Fibroblast of skin of scalp (primary cell): ENCODE data around the gene CRIP3.
A peak's percentile ranks its signal among the peaks of the same experiment; 100 is the strongest.

Experiments used
- DNase-seq: peaks from one replicate; pipeline ENCODE4 v3.0.0-alpha.2; 2013

CRIP3 gene

DNA sequence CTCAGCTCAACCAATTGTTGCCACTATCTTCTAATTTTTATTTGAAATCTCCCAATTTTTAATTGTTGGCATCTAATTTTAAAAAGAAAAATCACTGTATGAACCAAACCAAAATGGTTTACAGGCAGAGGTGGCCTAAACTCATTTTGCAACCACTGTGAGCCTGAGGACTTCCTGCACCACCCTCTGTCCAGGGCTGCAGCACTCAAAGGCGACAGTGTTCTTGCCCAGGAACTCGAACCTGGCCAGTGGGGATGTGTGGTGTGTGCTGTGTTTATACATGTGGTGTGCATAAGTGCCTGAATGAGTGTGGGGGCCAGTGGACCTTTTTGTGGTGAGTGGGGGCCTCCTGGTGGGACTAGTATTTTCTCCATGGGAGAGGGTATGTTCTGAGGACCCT, 34.9 kb downstream of the CRIP3 start:
- DNase-seq: no peak

DNA sequence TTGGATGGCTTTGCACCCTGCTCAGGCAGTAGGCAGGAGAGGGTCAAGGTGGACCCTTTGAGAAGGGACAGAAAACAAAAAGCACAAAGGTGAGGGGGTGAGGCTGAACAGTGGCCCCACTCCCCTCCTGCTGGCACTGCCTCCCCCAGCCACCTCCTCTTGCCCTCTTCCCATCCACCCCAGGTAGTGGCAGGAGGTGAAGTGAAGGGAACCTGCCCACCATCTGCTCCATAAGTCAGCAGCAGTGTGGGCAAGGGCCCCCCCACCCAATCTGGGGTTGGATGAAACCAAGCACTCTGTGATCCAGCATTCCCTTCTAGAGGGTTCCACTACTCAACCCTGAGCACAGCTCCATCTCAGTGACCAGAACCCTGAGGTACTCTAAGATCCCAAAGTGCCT, 36.7 kb downstream of the CRIP3 start:
- no peak for DNase-seq

DNA sequence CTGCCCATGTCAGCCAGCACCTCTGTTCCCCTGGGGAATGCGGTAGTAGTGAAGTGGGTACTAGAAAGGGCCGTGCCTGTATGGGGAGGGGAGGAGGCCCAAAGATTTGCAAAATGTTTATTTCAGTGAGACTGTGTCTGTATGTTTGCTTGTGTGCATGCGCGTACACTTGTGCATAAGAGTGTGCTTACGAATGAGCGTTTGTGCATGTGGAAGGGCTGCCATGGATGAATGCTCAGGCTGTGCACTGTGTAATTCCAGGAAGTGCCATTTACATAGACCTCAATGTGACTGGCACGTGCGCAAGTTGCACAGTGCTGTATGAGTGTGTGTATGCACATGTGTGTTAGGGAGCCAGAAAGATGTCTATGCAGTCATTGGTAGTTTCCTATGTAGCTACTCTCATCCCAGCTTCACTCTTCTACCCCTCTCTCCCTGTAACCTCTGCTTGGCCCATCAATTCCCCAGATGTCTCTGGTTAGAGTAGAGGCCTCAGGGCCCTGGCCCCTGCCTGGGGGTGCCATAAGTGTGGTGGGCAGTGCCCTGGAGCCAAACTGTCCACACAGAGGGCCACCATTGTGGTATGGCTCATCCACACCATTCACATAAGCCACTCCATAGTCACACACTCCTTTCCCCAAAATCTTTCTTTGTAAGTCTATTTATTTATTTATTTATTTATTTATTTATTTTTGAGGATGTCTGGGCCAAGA, 37.4 kb downstream of the CRIP3 start:
- DNase-seq: no peak

DNA sequence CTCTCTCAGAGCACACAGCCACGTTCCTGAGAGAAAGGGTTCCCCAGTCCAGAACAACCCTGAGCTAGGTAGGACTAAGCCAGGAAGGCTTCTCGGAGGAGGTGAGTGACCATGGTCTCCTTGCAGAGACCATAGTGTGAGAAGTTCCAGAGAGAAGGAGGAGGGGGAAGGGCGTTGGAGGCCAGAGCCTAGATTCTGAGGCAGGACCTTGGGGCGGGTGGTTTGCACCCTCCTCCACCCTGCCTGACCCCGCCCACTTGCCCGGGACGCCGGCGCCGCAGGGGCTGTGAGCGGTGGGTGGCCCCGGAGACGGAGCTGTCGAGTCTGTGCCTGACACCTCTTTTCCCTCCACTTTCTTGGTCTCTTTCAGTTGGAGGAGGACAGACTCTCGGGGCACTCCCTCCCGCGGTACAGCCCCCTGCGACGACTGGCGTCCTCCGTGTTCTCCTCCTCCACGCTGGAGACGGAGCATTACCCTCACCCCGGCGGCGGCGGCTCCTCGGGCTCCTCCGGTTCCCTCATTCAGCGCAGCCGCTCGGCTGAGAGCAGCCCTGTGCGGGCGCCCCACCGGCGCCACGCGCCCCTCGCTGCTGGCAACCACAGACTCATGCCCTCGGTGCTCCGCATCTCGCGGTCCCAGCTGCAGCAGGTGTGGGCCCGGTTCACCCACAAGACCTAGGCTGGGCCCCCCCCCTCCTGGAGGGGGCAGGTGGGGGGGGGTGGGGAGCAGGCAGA, 39.2 kb downstream of the CRIP3 start:
- DNase-seq: no peak

DNA sequence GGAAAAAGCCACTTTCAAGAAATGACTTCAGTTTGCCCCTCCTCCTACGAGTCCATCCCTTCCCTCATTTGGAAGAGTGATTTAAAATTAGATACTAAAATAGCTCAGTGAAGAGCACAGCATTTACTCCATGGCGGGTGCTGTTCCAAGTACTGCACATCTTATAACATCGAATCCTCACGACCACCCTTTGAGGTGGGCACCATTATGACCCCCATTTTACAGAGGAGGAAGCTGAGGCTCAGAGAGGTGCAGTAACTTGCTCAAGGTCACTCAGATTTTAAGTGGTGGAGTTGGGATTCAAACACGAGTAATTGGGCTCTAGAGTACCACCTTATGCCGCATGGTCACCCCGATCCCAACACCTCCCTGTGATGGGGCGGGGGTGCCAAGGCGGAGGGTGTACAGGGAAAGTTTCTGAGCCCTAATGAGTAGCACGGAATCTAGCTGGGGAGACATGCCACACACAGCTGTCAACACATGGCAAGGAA, 39.8 kb downstream of the CRIP3 start:
- no peak for DNase-seq

DNA sequence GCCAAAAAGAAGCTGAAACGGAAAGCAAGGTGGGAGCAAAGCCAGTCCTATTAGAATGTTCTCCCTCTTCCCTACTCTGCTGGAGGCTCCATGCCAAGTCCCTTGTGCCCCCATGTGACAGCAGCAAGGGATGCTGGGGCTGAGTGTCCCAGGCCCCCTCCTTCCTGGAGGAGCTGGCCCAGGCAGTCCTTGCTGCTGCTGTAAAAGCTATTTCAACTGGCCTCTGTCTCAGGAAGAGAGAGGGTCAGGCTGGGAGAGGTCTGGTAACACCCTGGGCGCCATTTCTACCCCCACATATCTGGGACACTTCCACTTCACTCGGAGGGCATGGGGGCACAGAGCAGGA, 40.3 kb downstream of the CRIP3 start:
- no peak for DNase-seq

GRCh38 chr6:43267619-43268354, 40.8 kb downstream of the CRIP3 start:
- no peak for DNase-seq

- DNase-seq: no peak
Observed at GRCh38 chr6:43265564-43265963, 43.1 kb downstream of the CRIP3 start.

GRCh38 chr6:43264599-43265145, 44.0 kb downstream of the CRIP3 start:
- DNase-seq: no peak

- DNase-seq: peak; percentile 71
Observed at GRCh38 chr6:43263314-43264178, 45.1 kb downstream of the CRIP3 start.

- no peak for DNase-seq
Observed at GRCh38 chr6:43262780-43263313, 45.8 kb downstream of the CRIP3 start.

DNA sequence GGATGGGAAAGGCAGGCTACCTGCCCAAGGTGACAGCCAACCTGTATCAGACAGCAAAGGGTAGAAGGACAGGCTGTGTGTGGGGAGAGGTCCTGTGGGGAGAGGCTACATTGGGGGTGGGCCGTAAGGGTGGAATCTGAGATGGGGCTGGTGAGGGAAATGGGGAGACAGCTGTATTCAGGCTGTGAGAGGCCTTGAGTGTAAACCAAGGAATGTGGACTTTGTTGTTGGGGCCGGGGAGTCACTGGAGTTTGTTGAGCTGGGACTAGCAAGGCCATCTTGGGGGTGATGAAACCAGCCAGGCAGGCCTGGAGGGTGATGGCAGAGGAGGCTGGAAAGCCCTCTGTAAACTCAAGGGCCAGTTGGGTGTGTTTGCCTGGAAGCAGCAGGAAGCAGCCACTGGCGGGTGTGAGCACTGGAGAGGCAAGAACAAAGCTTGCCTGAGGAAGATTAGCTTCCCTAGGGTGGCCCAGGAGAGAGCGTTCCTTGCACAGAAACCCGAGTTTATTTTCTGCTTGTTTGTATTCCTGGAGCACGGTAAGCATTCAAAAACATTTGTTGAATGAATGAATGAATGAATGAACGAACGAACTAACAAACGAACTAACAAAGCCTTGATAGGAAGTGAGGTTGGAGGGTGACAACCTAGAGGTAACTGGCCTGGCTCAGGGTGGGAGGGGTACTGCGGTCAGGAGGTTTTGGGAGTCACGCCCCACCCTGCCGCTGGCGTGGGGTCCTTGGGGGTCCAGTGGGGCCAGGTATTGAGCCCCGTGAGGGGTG, 46.4 kb downstream of the CRIP3 start:
- no peak for DNase-seq

GRCh38 chr6:43261198-43261597, 47.4 kb downstream of the CRIP3 start:
- no peak for DNase-seq

DNA sequence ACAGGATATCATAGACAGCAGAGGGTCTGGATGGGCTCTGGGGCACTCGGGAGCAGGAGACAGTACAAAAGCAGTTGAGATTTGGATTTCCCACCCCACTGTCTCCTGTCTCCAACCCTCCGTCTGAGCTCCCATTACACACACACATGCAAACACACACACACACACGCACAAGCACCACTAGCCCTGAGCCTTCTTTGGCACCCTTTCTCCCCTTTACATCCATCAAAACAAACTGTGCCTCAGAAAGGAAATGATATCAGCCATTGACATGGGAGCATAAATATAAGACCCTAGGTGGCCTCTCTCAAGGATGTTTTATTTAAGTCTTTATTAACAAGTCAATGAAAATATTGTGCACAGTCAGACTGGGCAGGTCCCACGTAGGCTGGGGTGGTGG, 47.8 kb downstream of the CRIP3 start:
- no peak for DNase-seq

DNA sequence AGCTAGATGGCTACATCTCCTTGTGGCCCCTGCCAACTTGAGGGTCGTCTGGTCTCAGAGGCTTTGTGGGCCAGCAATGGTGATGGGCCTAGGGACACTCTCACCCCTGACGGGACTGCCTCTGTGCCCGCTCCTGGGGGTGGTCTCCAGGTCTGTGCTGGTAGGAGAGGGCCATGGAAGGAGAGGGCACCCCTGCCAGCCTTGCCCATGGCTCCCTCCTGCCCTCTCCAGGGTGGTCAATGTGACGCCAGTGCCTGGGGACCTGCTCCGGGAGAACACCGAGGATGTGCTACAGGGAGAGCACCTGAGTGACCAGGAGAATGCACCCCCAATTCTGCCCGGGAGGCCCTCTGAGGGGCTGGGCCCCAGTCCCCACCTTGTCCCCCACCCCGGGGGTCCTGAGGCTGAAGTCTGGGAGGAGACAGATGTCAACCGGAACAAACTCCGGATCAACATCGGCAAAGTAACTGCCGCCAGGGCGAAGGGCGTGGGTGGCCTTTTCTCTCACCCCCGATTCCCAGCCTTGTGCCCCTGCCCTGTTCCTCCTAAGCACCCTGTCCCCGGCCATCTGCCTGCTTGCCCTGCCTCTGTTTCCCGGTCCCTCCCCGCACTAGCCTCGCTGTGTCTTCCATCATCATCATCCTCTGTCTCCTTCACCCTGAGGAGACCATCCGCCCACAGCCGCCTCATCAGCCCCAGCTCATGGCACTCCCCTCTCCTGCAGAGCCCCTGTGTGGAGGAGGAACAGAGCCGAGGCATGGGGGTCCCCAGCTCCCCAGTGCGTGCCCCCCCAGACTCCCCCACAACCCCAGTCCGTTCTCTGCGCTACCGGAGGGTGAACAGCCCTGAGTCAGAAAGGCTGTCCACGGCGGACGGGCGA, 49.6 kb downstream of the CRIP3 start:
- DNase-seq: no peak

- DNase-seq: no peak
Observed at GRCh38 chr6:43258180-43258579, 50.4 kb downstream of the CRIP3 start.

DNA sequence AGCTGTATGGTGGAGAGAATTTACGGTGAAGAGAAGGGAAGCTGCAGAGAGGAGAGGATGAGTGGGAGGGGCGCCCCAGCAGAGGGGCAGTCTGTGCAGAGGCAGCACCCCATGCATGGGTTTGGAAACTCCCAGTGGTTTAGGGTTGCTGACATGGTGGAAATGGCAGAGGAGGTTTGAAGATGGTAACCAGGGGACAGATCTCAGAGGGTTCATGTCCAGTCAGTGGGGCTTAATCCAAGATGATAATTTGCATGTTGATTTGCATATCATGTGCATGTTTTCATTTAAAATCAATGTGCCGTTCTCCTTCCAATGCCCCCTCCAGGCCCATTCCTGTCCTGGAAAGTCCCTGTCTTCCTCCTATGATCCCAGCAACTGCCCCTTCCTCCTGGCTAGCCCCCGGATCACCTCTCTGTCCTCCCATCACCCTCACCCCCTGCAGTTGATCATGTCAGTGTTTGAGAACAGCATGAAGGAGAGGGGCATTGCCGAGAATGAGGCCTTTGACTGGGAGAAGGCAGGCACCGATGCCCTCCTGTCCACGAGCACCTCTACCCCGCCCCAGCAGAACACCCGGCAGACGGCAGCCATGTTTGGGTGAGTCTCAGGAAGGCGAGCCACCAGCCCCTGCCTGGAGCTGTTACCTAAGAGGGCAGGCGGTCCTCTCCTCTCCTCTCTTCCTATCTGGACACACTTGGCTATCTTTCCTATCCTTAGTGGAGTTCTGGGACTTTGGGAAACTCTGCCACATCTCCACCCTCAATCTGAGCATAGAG, 51.1 kb downstream of the CRIP3 start:
- no peak for DNase-seq

DNA sequence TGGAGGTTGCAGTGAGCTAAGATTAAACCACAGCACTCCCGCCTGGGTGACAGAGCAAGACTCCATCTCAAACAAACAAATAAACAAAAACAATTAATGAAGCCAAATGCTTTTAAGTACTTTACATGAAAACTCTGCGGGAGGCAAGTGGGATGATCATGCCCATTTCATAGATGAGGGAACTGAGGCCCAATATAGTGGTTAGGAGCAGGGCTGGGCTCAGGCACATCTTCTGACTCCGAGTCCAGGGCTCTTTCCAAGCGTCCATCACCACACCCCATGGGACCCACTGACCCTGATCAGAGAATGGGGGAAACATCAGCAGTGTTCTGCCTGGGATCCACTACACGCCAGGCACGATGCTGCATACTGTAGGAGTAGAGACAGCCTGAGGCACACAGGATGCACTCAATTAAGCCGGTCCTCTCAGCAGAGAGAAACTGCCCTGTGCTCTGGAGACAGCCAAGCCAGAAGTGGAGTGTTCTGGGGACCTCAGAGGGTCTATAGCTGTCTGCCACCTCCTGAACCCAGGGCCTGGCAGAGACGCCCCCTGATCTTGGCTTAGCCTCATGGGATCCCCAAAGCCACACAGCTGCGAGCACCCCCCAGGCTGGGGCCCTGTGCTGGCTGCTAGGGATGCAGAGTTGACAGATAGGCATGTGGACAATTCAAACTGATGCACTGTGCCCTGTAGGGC, 51.8 kb downstream of the CRIP3 start:
- DNase-seq: no peak
